ENCODE results near the gene TSHZ2.
A peak's percentile ranks its signal among the peaks of the same experiment; 100 is the strongest.

Gene TSHZ2

DNA sequence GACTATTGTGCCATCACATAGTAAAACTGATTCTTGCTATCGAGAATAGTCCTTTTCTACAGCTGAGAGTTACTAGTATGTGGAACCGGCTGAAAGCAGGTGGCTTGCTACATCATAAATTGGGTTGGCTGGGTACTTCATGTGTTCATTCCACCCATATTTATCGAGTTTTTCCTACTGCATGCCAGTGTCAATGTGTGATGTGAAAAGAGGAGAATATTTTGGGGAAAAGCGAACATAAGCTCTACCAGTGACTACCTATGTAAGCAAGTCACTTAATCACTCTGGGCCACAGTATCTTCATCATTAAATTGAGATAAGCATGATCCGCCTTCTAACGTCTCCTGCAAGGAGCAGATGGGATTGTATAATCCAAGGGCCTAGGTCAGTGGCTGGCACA is 61.0 kb downstream of the TSHZ2 start:
- no peak for DNase-seq

GRCh38 chr20:53034899-53035298 is 62.7 kb downstream of the TSHZ2 start:
- DNase-seq, result no peak

DNA sequence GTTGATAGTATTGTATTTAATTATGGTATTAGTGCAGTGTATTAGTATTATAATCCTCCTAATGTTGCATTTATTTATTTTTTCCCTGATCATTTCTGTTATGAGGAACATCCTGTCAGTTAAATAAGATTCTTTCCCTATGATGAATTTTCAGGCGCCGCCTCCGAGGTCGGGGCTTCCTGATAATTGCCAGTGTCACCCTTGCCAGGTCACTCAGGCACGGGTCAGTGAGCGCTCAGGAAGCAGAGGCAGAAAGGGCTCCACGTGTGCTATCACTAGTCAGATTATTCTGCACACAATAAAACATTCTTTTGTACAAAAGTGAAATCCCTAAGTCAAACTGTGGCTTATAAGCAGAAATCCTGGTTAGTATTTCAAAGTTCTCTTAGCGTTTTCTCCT is 64.8 kb downstream of the TSHZ2 start:
- DNase-seq, result no peak

GRCh38 chr20:53037621-53038020 is 65.5 kb downstream of the TSHZ2 start:
- no peak for DNase-seq

DNA sequence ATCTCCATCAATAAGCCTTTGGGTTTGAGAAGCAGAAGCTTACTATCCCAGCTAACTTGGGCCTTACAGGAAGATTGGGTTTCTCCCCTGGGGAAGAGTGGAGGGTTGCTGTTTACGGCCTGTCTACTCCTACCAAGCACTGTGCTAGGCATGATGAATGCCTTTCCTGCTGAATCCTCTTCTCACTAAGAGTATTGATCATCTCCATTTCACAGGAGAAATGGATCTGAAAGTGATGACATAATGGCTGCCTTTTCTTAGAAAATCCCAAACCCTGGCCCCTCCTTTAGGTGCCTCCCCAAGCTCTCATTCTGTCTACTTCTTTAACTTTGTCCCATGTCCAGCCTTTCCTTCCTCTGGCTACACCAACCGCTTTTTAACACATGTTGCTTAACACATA is 66.1 kb downstream of the TSHZ2 start:
- DNase-seq, result no peak

GRCh38 chr20:53040693-53041589 is 68.8 kb downstream of the TSHZ2 start:
- DNase-seq, result peak; percentile 89

DNA sequence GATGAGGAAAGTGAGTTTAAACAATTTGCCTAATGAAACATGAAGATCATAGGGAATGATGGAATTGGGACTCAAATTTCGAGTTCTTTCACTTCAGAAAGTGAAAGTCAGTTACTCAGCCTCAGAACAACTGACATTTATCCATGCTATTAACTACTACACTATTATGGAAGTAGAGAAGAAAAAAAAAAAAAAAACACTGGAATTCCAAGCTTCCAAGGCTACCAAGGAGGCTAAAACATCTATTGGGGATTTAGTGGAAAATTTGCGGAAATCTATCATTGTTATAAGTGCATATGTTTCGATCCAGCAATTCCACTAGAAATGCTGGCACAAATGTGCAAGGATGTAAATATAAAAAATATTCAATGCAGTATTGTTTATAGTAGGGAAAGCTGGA is 70.4 kb downstream of the TSHZ2 start:
- no peak for DNase-seq

DNA sequence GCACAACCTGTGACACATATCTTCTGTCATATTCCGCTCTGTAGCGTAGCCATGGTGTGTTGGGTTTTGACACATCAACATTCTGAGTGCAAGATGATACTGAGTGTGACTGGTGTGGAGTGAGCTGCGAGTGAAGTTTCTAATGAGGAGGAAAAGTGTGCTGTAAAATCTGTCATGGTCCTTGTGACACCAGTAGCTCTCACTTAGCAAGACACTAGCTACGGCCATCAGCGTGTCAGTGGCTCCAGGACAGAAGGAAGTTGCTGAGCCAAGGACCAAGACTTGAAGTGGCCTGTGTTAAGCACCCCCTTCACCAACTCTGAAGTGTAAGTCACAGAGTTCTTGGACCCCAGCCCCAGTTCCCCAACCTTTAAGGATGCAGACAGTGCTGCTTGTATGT is 72.1 kb downstream of the TSHZ2 start:
- DNase-seq, result no peak

DNA sequence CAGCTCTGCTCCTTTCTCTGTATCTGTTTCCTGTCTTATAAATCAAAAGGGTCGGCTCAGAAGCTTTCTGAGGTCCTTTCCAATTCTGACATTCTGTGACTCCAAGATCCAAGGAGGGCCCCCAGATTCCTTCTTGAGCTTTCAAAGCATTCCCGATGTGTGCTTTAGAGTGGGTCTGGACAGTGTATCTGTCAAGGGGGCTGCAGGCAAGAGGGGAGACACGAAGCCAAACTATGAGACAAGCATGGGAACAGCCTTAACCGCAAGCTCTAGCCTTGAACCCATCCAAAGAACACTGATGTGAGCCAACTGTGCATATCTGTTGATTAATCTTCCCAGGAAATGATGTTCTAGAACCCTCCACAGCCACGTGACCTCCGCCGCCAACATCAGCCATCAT is 73.8 kb downstream of the TSHZ2 start:
- DNase-seq, result no peak

GRCh38 chr20:53047203-53047602 is 75.0 kb downstream of the TSHZ2 start:
- no peak for DNase-seq

DNA sequence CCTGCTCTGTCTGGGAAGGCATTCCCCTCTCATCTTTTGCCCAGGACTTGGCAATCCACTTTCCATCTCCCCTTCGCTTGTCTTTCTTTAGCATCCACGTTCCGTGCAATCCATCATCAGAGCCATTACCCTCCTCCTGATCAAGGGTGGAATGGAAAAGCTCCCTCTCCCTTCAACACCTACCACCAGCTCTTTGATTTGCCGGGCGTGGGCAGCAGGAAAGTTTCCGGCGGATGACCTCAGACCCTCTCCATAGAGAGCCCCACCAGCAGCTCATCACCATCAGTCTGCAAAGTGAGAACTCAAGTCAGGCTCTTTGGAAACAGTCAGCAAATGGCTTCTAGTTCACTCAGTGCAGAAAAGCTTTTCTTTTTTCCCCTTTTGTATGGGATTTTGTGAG is 76.2 kb downstream of the TSHZ2 start:
- no peak for DNase-seq

GRCh38 chr20:53050338-53050737 is 78.2 kb downstream of the TSHZ2 start:
- DNase-seq, result no peak

DNA sequence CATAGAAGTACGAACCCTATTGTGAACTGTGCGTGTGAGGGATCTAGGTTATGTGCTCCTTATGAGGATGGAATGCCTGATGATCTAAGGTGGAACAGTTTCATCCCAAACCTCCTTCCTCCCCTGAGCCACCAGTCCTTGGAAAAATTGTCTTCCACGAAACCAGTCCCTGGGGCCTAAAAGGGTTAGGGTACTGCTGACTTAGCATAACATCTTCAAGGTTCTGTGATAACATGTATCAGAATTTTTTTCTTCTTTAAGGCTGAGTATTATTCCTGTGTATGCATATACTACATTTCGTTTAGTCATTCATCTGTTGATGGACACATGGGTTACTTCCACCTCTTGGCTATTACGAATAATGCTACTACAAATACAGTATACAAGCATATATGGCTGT is 80.2 kb downstream of the TSHZ2 start:
- DNase-seq, result no peak

DNA sequence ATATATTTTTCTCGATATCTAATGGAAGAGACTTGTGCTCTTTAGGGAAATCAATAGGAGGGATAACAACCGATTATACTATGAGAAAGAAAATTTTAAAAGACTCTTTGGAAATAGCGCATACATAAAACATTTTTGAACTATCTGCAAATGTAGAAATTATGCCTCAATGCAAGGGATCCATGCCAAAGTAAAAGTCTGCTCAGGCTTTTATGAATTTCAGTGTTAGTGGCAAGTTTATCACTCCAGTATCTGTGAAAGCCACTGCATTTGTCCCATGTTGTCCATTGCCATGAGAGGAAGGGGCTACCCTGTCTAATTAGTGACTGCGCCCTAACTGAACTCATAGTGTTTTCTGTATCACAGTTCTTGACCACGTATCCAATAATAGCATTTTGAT is 81.4 kb downstream of the TSHZ2 start:
- no peak for DNase-seq

GRCh38 chr20:53055367-53056067 is 83.4 kb downstream of the TSHZ2 start:
- DNase-seq, result no peak

DNA sequence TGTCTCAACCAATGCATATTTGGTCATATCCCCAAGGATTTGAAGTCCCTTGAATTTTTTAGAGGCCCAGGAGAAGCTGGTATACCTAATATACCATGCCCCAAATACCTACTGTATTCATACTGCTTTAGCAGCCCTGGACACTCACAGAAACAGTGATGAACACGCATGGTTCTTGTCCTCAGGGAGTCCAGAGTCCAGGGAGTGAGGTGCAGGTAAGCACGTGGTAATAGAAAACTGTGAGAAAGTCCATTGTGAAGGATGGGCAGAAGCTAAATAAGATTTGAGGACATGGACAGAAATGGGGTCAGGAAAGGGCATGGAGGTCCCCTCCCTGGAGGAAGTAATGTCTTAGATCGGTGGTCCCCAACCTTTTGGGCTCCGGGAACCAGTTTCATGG is 85.4 kb downstream of the TSHZ2 start:
- no peak for DNase-seq

- DNase-seq, result no peak
Observed at GRCh38 chr20:53059848-53060247, 87.7 kb downstream of the TSHZ2 start.

GRCh38 chr20:53061192-53062108 is 89.3 kb downstream of the TSHZ2 start:
- no peak for DNase-seq

GRCh38 chr20:53064935-53065334 is 92.8 kb downstream of the TSHZ2 start:
- no peak for DNase-seq

DNA sequence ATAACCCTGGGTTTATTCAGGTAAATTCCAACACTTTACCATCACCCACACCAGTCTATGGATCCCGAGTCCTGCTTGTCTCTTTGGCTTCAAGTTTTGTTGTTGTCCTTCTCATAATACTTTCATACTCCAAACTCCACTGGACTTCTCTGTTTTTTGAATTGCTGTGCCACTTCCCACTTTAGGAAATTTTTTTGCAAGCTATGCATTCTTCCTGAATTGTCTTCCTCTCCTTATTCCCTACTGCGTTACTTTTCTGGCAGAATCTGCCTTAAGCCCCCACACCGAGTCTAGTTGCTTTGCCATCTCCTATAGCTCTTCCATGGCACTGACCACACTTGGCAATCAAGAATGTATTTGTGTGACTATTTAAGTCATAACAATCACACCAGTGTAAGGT is 96.1 kb downstream of the TSHZ2 start:
- DNase-seq, result no peak

DNA sequence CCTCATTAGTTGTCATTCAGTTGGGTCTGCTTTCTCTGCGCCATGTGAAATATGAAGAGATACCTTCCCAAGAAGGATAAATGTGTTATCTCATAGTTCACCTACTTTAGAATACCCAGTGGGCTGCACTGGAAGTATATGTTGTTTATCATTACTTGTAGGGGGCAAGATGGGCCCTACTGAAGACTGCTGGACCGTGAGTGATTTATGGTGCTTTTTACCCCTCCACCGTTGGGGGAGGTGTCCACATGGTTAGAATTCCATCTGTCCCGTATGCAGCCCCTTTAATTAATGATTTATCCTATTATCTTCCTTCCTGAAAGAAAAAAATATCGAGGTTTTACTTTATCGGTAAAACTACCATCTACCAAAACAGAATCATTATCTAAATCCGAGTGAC is 97.0 kb downstream of the TSHZ2 start:
- no peak for DNase-seq

DNA sequence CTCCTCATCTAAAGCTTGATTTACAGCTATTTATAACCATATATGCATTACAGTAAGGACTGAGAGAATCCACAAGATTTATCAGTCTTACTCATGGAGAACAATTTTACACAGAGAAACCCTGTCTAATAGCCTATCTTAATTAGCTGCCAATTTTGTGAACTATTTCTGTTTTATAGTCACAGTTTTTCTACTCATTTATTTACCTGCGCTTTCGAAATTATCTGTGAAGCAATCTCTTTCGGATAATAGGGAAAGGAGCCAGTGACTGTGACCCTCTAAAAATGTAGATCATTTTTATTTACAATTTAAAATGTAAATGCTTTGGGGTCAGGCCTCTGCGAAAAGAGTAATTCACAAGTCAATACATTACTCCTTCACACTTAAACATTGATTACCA is 98.1 kb downstream of the TSHZ2 start:
- DNase-seq, result no peak

- no peak for DNase-seq
Observed at GRCh38 chr20:53070706-53071392, 98.7 kb downstream of the TSHZ2 start.
